ENCODE data around the gene GATAD2A. TPM values are rescaled to one million over a fixed set of nuclear protein-coding genes. Genes with fewer than 3 reads are reported as not detected.

GATAD2A gene
- total and polyA plus RNA-seq, 2 of the 8 experiments (the other 6 are each of a cell fraction or from before 2014, with no cell fraction given), result 38.4 to 205 TPM

DNA sequence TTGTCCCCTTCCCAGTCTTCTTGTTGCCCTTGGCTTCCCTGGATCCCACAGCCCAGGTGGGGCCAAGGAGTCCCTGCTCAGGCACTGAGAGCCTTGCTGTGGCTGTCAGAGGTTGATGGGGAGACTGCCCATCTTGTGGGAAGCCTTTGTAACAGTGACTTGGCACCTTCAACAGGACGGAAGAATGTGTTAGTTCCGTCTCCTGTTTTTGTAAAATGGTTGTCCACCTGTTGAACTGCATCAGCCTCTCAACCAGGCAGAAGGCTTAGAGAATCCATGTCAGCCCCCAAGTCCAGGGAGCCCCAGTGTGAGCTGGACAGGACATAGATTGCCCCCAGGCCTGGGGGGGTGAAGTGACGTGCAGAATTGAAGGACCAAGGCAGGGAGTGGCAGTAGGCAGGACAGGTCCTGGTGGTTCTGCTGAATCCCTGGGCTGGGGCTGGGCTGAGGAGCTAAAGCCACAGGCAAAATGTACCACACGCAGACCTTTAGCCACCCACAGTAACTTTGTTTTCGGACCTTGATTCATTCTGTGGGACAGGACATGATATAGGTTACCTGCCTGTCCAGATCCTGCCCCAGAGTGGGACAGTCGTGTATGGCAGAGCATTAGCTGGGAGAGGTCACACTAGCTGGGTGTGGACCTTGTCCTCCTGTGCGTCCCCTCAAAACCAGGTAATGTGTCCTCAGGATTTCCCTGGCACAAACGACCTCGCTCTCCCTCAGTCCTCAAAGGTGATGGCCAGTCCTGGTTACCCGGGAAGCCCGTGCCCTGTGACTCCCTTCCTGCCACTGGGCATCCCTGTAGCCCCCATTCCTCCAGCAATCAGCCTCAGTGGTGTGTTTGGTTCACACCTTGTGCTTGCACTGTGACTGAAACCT is 47.0 kb downstream of the GATAD2A start (continued):
- no peak for TF ChIP-seq TBP (IDR thresholded peaks at IDR 0.05; ENCODE audit: low read depth, low read length)
- TF ChIP-seq, protein P1, sequence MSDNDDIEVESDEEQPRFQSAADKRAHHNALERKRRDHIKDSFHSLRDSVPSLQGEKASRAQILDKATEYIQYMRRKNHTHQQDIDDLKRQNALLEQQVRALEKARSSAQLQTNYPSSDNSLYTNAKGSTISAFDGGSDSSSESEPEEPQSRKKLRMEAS (IDR thresholded peaks at IDR 0.05), result no peak
- TF ChIP-seq TEAD4 (IDR thresholded peaks at IDR 0.05; ENCODE audit: low read depth, low read length), result no peak

Measured in H1 (cell line).